Endothelial cell of umbilical vein (primary cell): ENCODE results near the gene SLC35B2. TPM values are rescaled to one million over a fixed set of nuclear protein-coding genes. Genes with fewer than 3 reads are reported as not detected.

Experiments used
- BruUV-seq: library from RNA; stranded (reverse); fragments of 400-500 nt; replicated peaks from 2 replicates; lab custom pipeline; 2021; lab: Mats Ljungman, UMichigan
- CTCF ChIA-PET: fragments of 300-600, 350-600 bp; sonication (Branson Sonifier 250); formaldehyde crosslinking; loops from one replicate; lab custom pipeline; 2021; ENCODE audit warnings: antibody characterized with exemption, inconsistent platforms; lab: Charles Lee
- POLR2A ChIA-PET: fragments of 300-600, 350-600 bp; sonication (Branson Sonifier 250); formaldehyde crosslinking; loops from one replicate; lab custom pipeline; 2021; ENCODE audit warnings: antibody characterized with exemption, inconsistent platforms; lab: Charles Lee
- DNase-seq: peaks from one replicate; pipeline ENCODE4 v3.0.0-alpha.2; 2011; ENCODE audit warnings: low read depth, low spot score
- FAIRE-seq: peaks from 2 replicates; lab custom pipeline; 2011; peaks lifted over from hg19 to GRCh38; lab: Jason Lieb, UNC
- H2AFZ ChIP-seq: 2 replicates; pipeline ENCODE4 v1.6.0; 2012; ENCODE audit warnings: low read depth, low read length, control low read depth, inconsistent platforms
- H3K27ac ChIP-seq: 2 replicates; pipeline ENCODE4 v1.5.1; 2011; ENCODE audit warnings: low read depth, mild to moderate bottlenecking, control low read depth, low read length, moderate library complexity; ENCODE audit not compliant: insufficient read depth
- H3K27me3 ChIP-seq, 2 experiments: 2 replicates each; pipeline versions ENCODE4 v1.6.0 to v1.6.1; 2011; ENCODE audit warnings: low read length in 2 of 2, mixed read lengths in 1 of 2; ENCODE audit not compliant: control insufficient read depth in 2 of 2, insufficient read depth in 2 of 2
- H3K36me3 ChIP-seq, 2 experiments: 2 replicates in 1 of 2; 3 replicates in 1 of 2; pipeline ENCODE4 v1.5.1; 2011; ENCODE audit warnings: low read length in 2 of 2, mild to moderate bottlenecking in 1 of 2, moderate library complexity in 1 of 2; ENCODE audit not compliant: control insufficient read depth in 2 of 2, insufficient read depth in 2 of 2; ENCODE audit errors: extremely low read depth in 1 of 2
- H3K4me1 ChIP-seq: 3 replicates; pipeline ENCODE4 v1.5.1; 2011; ENCODE audit warnings: mild to moderate bottlenecking, low read length; ENCODE audit not compliant: control insufficient read depth, insufficient read depth; ENCODE audit errors: extremely low read depth
- H3K4me2 ChIP-seq: 2 replicates; pipeline ENCODE4 v1.6.1; 2011; ENCODE audit warnings: low read length, control low read depth, mixed read lengths; ENCODE audit not compliant: insufficient read depth
- H3K4me3 ChIP-seq, 3 experiments: fragments of 200-600 bp in 1 of 3; sonication (generic), shearing (Covaris generic) in 1 of 3; replicated peaks in 1 of 3; 2 replicates each; pipeline ENCODE4 v1.5.1; 2011 to 2016; ENCODE audit warnings: control low read depth in 3 of 3, low read length in 3 of 3, mild to moderate bottlenecking in 2 of 3, inconsistent platforms in 1 of 3, low read depth in 1 of 3, moderate library complexity in 1 of 3; ENCODE audit not compliant: insufficient read depth in 1 of 3
- H3K79me2 ChIP-seq: 2 replicates; pipeline ENCODE4 v1.6.0; 2012; ENCODE audit warnings: low read length, inconsistent platforms; ENCODE audit not compliant: control insufficient read depth, insufficient read depth
- H3K9ac ChIP-seq: replicated peaks from 2 replicates; pipeline ENCODE3; 2011; ENCODE audit warnings: low read length, control low read depth; ENCODE audit not compliant: insufficient read depth; ENCODE audit errors: extremely low read depth
- H3K9me1 ChIP-seq: replicated peaks from 3 replicates; pipeline ENCODE4 v1.6.0; 2011; ENCODE audit warnings: mild to moderate bottlenecking, low read length; ENCODE audit not compliant: control insufficient read depth, insufficient read depth; ENCODE audit errors: extremely low read depth
- H3K9me3 ChIP-seq: replicated peaks from 2 replicates; pipeline ENCODE4 v1.5.1; 2012; ENCODE audit warnings: low read length, inconsistent platforms; ENCODE audit not compliant: control insufficient read depth, insufficient read depth
- H4K20me1 ChIP-seq: replicated peaks from 2 replicates; pipeline ENCODE3; 2011; ENCODE audit warnings: mild to moderate bottlenecking, low read length; ENCODE audit not compliant: control insufficient read depth, insufficient read depth; ENCODE audit errors: extremely low read depth
- CTCF ChIP-seq, 2 donors: IDR thresholded peaks; 1 replicate in 1 of 2; 2 replicates in 1 of 2; pipeline ENCODE4 v1.5.1; 2011; ENCODE audit warnings: low read length in 2 of 2, mild to moderate bottlenecking in 2 of 2, moderate library complexity in 2 of 2, control low read depth in 1 of 2, inconsistent platforms in 1 of 2, low read depth in 1 of 2; ENCODE audit not compliant: insufficient read depth in 1 of 2; ENCODE audit errors: extremely low read depth in 1 of 2
- FOS ChIP-seq: IDR thresholded peaks from 2 replicates; pipeline ENCODE4 v1.6.1; 2011; ENCODE audit warnings: mild to moderate bottlenecking, low read length, moderate library complexity, borderline replicate concordance; ENCODE audit not compliant: insufficient read depth
- JUN ChIP-seq: IDR thresholded peaks from 2 replicates; pipeline ENCODE4 v1.6.1; 2011; ENCODE audit warnings: borderline replicate concordance, low read depth; ENCODE audit not compliant: insufficient read length, insufficient read depth
- MAX ChIP-seq: IDR thresholded peaks from 2 replicates; pipeline ENCODE4 v1.6.1; 2011; ENCODE audit not compliant: insufficient read depth, insufficient read length
- POLR2A ChIP-seq: IDR thresholded peaks from 2 replicates; pipeline ENCODE4 v1.6.1; 2012; ENCODE audit warnings: low read depth, mild to moderate bottlenecking, control low read depth, low read length
- dilution Hi-C: fragments of 300-500 bp; cut with MboI; formaldehyde crosslinking; loops from one replicate; pipeline ENCODE4 v1.15.0; 2019; ENCODE audit warnings: low sequenced_read_pairs; ENCODE audit not compliant: extremely low pct_ligation_motif_present
- intact Hi-C: fragments of 100-400 bp; cut with micrococcal nuclease; formaldehyde crosslinking; loops from one replicate; pipeline ENCODE4 v1.10.0; 2022
- polyA plus RNA-seq, 4 experiments: library from polyadenylated mRNA; depleted of rRNA in 3 of 4; stranded (reverse) in 3 of 4; unstranded in 1 of 4; fragments of >200 nt; gene quantifications; 2 replicates each; pipeline versions ENCODE4 v1.2.1 to v1.2.3, GENCODE V29; 2011 to 2012; ENCODE audit warnings: missing spikeins in 1 of 4
- total RNA-seq: library from RNA; stranded (reverse); gene quantifications from 2 replicates; pipeline ENCODE4 v1.2.3, GENCODE V29; 2021

Gene SLC35B2
- total and polyA plus RNA-seq, 2 donors (not counting 3 experiments of a cell fraction or from before 2014, with no cell fraction given) = 53.4 to 112 TPM

GRCh38 chr6:44285552-44286284 is 28.4 kb upstream of the SLC35B2 start:
- dilution Hi-C loops (no loop called here), intact Hi-C loops (no loop called here)
- POLR2A ChIA-PET = no interaction called here
- H3K79me2 ChIP-seq = no peaks in the 10 kb centered on the region
- H3K36me3 ChIP-seq = no peaks in the 10 kb centered on the region
- DNase-seq (no peak), FAIRE-seq (no peak)
- H3K4me1 ChIP-seq = no peaks in the 10 kb centered on the region
- no TSS peak for BruUV-seq
- CTCF ChIA-PET = interaction anchor here (0.5 to 1.0 kb wide), 5 partner anchors 15 to 224 kb away, joined by 3 to 7 read pairs (median 3); partner anchors contain the start of gene AARS2
- H3K4me3 ChIP-seq = no peak overlapping the region
- H3K27me3 ChIP-seq = peaks cover 5 to 6% of the 10 kb centered on the region in 2 experiments
- no peak overlapping the region for H3K27ac ChIP-seq
- H2AFZ ChIP-seq = no peak overlapping the region
- no peak overlapping the region for H3K4me2 ChIP-seq
- no peaks in the 10 kb centered on the region for H4K20me1 ChIP-seq
- no peak for TF ChIP-seq CTCF (IDR thresholded peaks at IDR 0.05; ENCODE audit: extremely low read depth in 1 of 2, insufficient read depth in 1 of 2, low read depth in 1 of 2, low read length in 2 of 2)
- TF ChIP-seq MAX = no peak
- TF ChIP-seq POLR2A = no peak
- TF ChIP-seq FOS = no peak
- TF ChIP-seq JUN = no peak
- no peaks in the 10 kb centered on the region for H3K9me3 ChIP-seq
- H3K9me1 ChIP-seq = no peaks in the 10 kb centered on the region
- no peak overlapping the region for H3K9ac ChIP-seq
